ENCODE data around the gene CALML3. TPM values are rescaled to one million over a fixed set of nuclear protein-coding genes. Genes with fewer than 3 reads are reported as not detected.
A peak's percentile ranks its signal among the peaks of the same experiment; 100 is the strongest.

Gene CALML3
- total and polyA plus RNA-seq, 8 donors = 0.46 to 64.6 TPM; not detected in 6

DNA sequence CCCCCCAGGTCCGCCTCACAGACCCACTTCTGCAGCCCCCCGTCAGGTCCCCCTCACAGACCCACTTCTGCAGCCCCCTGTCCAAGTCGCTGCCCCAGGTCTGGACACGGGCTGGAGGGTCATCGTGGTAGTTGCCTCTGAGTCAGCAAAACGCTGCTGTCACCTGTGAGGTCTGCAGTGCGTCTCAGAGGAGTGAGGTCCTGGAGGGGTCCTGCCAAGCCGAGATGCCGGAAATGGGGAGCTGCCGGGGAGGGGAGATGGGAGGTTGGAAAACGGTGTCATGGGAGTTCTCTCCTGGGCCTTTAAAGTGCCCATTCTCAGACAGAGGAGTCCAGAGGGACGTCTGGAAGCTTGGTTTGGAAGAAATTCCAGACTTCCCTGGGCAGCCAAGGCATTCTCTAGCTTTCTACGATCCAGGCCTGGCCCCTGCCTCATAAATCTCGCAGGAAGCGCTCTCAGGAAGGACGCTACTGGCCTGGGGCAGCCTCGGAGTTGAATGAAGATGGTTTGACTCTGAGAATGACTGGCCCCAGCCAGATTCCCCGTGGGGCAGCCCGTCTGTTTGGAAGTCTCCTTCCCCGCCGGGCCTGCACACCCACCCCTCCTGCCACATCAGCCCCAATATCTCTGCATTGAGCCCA lies 38.7 kb downstream of the CALML3 start:
- intact Hi-C loops (cut with DNase I; ENCODE audit: low total_unique reads) = no loop called here

DNA sequence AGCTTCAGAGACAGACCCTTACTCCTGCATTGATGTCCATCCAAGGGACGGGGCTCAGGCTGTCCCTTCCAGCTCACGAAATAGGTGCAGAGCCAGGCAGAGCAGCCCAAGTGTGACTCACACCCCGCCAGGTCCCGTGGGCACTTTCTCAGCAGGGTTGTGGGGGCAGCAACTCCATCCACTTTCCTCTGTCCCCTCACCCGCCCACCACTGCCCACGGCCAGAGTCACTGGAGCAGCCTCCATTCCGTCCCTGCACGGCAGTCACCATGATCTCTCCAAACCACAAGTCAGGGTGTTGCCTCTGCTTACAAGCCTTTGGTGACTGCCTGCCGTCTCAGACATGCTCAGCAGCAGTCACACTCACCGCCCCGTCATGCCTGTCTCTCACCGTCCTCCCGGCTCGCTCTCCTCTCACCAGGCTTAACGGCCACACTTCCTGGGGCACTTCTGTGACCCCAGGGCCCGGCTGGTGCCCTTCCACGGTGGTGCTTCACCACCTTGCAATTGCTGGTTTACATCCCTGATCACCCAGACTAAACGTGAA lies 39.3 kb downstream of the CALML3 start:
- intact Hi-C loops (cut with DNase I; ENCODE audit: low total_unique reads) = no loop called here
- peaks cover 0 to 21% (median 7%) of the 10 kb centered on the region in 4 donors for H3K4me1 ChIP-seq
- 64 to 76% (median 71%) methylated on average over 18 of the region's 18 CpGs for WGBS, 5 donors
- H3K4me3 ChIP-seq = no peak overlapping the region
- no peaks in the 10 kb centered on the region for H3K9me3 ChIP-seq
- peak in 1 of 2 donors; percentile 21 for DNase-seq
- no peaks in the 10 kb centered on the region for H3K36me3 ChIP-seq
- H3K27ac ChIP-seq = no peak overlapping the region
- H3K27me3 ChIP-seq = no peaks in the 10 kb centered on the region
- TF ChIP-seq POLR2A (IDR thresholded peaks at IDR 0.05) (no peak), EP300 (IDR thresholded peaks at IDR 0.05) (no peak), POLR2AphosphoS5 (IDR thresholded peaks at IDR 0.05) (no peak)
- TF ChIP-seq, protein P1, sequence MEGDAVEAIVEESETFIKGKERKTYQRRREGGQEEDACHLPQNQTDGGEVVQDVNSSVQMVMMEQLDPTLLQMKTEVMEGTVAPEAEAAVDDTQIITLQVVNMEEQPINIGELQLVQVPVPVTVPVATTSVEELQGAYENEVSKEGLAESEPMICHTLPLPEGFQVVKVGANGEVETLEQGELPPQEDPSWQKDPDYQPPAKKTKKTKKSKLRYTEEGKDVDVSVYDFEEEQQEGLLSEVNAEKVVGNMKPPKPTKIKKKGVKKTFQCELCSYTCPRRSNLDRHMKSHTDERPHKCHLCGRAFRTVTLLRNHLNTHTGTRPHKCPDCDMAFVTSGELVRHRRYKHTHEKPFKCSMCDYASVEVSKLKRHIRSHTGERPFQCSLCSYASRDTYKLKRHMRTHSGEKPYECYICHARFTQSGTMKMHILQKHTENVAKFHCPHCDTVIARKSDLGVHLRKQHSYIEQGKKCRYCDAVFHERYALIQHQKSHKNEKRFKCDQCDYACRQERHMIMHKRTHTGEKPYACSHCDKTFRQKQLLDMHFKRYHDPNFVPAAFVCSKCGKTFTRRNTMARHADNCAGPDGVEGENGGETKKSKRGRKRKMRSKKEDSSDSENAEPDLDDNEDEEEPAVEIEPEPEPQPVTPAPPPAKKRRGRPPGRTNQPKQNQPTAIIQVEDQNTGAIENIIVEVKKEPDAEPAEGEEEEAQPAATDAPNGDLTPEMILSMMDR (IDR thresholded peaks at IDR 0.05) = no peak

More for the DNA sequence above, 38.7 kb downstream of the CALML3 start:
- TF ChIP-seq POLR2AphosphoS5 (IDR thresholded peaks at IDR 0.05) (no peak), POLR2A (IDR thresholded peaks at IDR 0.05) (no peak), EP300 (IDR thresholded peaks at IDR 0.05) (no peak)
- TF ChIP-seq, protein P1 (IDR thresholded peaks at IDR 0.05) = no peak
- Histone ChIP-seq H3K4me1 (peaks cover 0 to 27% (median 7%) of the 10 kb centered on the region in 4 donors), H3K4me3 (no peak overlapping the region), H3K27me3 (no peaks in the 10 kb centered on the region), H3K9me3 (no peaks in the 10 kb centered on the region), H3K36me3 (no peaks in the 10 kb centered on the region), H3K27ac (peak overlapping the region in 1 of 5 donors; percentile 47)
- peak in 1 of 2 donors; percentile 22 for DNase-seq
- WGBS, 5 donors = 66 to 86% (median 78%) methylated on average over 20 to 21 of the region's 21 CpGs

DNA sequence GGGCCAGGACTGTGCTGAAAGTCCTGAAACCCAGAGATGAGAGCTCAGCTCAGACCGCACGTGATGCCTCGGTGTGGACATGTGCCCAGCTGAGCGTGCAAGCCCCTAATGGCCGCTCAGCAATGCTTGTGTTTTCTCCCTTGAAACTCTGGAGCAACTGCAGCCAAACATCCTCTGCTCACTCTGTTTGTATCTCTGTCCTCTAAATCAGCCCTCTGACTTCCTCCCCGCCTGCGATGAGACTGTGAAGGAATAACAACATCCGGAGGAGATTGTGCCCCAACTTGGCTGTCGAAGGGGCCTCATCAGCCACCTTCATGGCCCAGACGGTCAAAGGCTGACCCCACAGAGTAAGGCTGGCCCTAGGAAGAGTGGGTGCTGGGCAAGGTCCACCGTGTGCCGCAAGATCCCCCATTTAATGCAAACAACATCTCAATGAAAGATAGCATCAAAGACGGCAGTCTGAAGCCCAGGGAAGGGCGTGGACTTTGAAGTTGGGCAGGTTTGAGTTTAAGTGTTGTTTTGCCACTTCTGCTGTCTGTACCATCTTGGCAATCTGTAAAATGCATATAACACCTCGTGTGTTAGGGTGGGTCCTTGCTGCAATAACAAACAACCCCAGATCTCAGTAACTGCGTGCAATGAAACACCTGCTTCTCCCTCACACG lies 39.9 kb downstream of the CALML3 start:
- H3K9me3 ChIP-seq = no peaks in the 10 kb centered on the region
- WGBS, 5 donors = 65 to 81% (median 70%) methylated on average over 17 of the region's 17 CpGs
- intact Hi-C loops (cut with DNase I; ENCODE audit: low total_unique reads) = no loop called here
- no peak overlapping the region for H3K27ac ChIP-seq
- no peaks in the 10 kb centered on the region for H3K36me3 ChIP-seq
- H3K4me3 ChIP-seq = no peak overlapping the region
- H3K27me3 ChIP-seq = no peaks in the 10 kb centered on the region
- peak in 1 of 2 donors; percentile 17 for DNase-seq
- TF ChIP-seq, protein P1 (IDR thresholded peaks at IDR 0.05) = no peak
- TF ChIP-seq POLR2A (IDR thresholded peaks at IDR 0.05) (no peak), EP300 (IDR thresholded peaks at IDR 0.05) (no peak), POLR2AphosphoS5 (IDR thresholded peaks at IDR 0.05) (no peak)
- peaks cover 0 to 15% (median 4%) of the 10 kb centered on the region in 4 donors for H3K4me1 ChIP-seq

DNA sequence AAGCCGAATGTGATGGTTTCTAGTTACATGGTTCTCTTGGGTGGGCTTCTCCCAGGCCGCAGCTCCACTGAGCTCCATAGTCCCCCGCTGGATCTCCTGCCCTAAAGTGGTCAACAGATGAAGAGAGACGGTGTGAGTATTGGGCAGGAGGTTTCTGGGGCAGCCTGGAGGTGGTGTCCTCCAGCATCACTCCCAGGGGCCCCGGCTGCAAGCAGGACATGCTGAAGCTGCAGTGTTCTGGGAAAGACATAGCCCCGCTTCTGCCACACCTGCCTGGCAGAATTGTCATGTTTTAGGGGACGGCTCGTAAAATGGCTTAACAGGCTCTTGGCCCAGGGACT lies 40.4 kb downstream of the CALML3 start:
- no peaks in the 10 kb centered on the region for H3K36me3 ChIP-seq
- no peak overlapping the region for H3K4me3 ChIP-seq
- no peaks in the 10 kb centered on the region for H3K27me3 ChIP-seq
- H3K27ac ChIP-seq = no peak overlapping the region
- TF ChIP-seq, protein P1 (IDR thresholded peaks at IDR 0.05) = no peak
- TF ChIP-seq EP300 (IDR thresholded peaks at IDR 0.05) (no peak), POLR2AphosphoS5 (IDR thresholded peaks at IDR 0.05) (no peak), POLR2A (IDR thresholded peaks at IDR 0.05) (no peak)
- H3K9me3 ChIP-seq = no peaks in the 10 kb centered on the region
- peaks cover 0 to 10% (median 2%) of the 10 kb centered on the region in 4 donors for H3K4me1 ChIP-seq
- intact Hi-C loops (cut with DNase I; ENCODE audit: low total_unique reads) = no loop called here
- DNase-seq = peak in 1 of 2 donors; percentile 20
- WGBS, 5 donors = 87 to 96% (median 92%) methylated on average over 7 to 8 of the region's 8 CpGs

Measured in stomach (tissue), 9 donors.